CD4-positive, alpha-beta T cell treated with Interleukin-15 for 1 hour (primary cell): ENCODE results near the gene RHOBTB3.

Experiments
- DNase-seq: peaks from one replicate; pipeline ENCODE4 v3.0.0-alpha.2; 2020

The RHOBTB3 gene

GRCh38 chr5:95713960-95714710 is 17.0 kb upstream of the RHOBTB3 start:
- DNase-seq = no peak

DNA sequence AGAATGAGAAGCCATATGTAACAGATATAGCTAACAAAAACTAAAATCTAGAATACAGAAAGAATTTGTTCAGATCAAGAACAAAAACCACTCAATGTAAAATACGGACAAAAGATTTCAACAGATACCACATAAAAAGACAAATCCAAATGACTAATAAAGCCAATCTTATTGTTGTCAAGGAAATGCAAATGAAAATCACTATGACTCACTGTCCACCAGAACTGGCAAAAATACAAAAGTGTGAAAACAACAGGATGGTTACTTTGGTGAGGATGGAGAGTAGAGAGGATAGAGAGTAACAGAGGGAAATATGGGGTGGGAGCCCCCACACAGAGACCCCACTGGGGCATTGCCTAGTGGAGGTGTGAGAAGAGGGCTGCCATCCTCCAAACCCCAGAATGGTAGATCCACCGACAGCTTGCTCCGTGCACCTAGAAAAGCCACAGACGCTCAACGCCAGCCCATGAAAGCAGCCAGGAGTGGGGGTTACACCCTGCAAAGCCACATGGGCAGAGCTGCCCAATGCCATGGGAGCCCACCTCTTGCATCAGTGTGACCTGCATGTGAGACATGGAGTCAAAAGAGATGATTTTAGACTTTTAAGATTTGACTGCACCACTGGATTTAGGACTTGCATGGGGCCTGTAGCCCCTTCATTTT is 15.2 kb upstream of the RHOBTB3 start:
- DNase-seq = no peak

DNA sequence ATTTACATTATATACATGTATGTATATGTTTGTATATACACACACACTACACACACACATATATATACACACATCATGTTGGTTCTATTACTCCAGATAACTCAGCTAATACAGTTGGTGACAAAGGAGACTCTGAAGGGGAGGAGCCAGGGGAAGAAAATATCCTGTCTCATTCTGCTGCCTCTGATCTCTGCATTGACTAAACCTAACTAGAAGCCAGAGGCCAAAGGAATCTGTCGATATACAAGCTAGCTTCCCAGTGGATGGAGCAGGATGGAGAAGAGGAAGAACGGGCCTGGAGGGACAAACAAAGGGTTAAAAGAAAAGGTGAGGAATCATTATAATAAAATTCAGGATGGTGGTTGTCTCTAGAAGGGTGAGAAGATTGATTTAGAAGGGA is 13.7 kb upstream of the RHOBTB3 start:
- no peak for DNase-seq

GRCh38 chr5:95718203-95718602 is 12.9 kb upstream of the RHOBTB3 start:
- DNase-seq = no peak

DNA sequence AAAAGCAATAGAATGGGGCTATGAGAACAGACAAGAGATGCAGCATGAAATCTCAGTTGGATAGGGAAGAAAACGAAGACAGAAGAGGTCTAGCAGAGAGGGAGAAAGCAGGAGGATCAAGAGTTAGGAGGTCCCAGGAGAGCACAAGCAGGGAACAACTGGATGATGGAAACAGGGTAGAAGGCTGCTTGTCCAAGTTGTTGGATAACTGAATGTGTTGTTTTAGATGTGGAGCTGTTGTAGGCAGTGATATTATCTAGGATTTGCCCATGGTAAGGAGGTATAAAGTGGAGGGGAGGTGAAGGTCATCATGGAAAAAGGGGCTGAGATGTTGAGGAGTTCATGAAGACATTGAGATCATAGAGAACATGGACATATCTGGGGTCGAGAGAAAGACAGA is 12.4 kb upstream of the RHOBTB3 start:
- no peak for DNase-seq

DNA sequence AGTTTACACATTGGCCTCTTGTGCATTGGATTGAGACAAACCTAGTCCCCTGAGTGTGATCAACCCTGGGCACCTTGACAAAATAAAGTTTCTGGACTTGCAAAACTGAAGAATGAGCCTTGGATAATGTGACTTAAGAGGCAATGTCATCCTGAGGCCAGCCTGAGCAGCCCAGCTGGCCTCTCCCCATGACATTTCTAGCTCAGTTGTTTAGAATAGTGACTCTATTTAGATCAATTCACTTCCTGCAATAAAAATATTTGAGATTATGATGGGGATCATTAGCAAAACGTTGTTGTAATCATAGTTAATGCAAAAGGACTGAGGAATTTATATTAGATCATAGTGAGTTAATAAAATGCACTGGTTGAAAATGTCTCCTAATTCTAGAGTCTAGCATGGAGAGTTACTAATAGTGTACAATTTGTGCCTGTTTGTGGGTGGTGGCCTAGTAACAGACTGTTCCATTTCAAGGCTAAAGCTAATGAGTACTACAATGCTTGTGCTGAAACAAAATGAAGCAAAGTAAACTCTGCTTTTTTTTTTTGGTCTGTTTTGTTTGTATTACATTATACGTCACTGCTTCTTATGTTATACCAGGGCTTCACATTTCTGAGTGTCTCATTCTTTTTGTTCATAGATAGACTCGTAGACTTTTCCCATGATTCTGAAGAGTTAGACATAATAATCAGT is 10.9 kb upstream of the RHOBTB3 start:
- DNase-seq = no peak

DNA sequence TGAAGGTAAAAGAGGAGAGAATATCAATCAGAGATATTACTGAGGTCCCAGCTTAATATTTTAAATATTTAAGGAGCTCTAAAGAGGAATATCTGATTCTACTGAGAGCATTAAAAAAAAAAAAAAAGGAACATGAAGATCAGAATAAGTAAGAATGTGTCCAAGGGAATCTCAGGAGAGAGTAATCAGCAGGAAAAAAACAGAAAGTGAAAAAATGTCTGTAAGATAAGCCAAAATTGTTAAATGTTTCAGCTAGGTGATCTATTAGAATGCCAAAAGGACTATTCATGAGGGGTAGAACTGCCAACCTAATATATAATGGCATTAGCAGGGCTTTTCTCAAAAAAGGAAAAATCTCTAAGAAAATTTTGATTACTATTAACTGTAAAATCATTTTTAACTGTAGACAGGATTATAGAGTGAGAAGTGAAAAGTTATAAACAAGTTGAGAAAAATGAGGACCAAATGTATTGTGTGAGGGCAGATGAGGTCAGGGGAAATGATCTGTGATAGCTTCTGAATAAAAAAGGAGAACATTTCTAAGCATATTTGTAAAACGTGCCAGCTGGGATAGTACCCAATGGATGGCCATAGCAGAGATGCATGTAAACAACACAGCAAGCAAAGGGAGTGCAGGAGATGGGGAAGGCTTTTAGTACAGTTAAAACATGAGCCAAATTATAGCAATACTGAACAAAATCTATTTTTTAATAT is 9.4 kb upstream of the RHOBTB3 start:
- no peak for DNase-seq

DNA sequence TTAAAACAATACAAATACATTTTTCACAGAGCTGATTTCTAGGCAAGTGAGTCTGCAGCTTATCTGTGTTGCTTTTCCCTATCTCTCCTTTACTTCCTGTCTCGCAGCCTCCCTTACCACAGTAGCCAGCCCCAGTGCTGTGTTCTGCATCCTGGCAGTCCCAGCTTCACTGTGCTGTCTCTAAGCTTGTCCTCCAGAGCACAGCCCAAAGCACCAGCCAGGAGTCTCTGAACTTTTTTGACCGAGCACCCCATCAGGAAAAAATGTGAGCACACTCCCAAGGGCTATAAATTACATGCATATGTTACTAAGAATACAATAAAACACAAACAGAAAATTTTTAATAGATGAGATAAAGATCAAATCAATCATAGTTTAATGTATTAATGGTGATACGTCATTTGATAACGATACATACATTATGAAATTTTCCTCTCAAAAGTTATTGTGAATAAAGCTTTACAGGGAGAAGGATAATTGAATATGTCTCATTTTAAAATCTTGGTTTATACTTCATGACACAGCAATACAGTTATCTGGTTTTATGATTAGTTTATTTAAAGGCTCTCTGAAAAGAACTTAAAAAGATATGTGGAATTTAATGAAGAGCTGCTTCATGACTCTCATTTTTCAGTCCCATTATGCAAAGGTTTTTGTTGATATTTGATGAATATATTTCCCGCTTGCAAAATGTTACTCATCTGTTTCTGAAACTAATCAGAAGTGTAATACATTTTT is 7.3 kb upstream of the RHOBTB3 start:
- no peak for DNase-seq

GRCh38 chr5:95725071-95725820 is 5.9 kb upstream of the RHOBTB3 start:
- no peak for DNase-seq

- DNase-seq = no peak
Observed at GRCh38 chr5:95725937-95726810, 5.0 kb upstream of the RHOBTB3 start.

- no peak for DNase-seq
Observed at GRCh38 chr5:95726811-95727763, 4.0 kb upstream of the RHOBTB3 start.

GRCh38 chr5:95727764-95728191 is 3.4 kb upstream of the RHOBTB3 start:
- no peak for DNase-seq

- DNase-seq = no peak
Observed at GRCh38 chr5:95728494-95729114, 2.5 kb upstream of the RHOBTB3 start.

- DNase-seq = no peak
Observed at GRCh38 chr5:95729115-95730010, 1.8 kb upstream of the RHOBTB3 start.

DNA sequence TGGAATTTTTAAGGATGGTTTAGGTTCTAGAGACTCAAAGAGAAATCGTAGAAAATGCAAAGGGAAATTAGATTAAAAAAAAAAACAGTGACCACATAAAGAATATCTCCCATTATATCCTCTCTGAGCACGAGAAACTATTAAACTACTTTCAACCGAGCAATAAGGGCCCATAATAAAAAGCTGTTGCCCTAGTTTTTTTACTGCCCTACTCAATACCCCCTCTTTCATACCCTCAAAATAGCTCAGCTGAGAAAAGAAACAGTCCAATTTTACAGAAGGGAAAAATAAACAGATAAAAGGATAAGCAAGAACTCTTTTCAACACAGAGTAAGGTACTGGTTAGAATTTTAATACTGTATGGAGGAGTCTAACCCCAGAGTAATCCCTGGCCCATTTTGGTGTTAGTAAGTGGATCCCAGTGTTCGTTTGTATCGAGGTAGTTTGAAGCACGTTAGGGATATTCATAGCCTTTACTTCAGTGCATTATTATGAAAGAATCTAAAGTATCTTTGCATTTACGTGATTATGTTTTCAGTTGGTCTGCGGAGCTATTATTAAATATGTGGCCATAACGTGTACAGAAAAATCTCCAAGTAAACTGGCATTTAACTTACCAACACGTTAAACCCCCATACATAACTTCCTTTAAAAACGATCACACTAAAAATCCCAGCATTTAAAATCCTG is 980 bp upstream of the RHOBTB3 start:
- DNase-seq = no peak

- DNase-seq = no peak
Observed at GRCh38 chr5:95731571-95732554, 727 bp downstream of the RHOBTB3 start.
